Fibroblast of skin of left quadriceps (primary cell): ENCODE data around the gene TMEM231.
A peak's percentile ranks its signal among the peaks of the same experiment; 100 is the strongest.
"Not testable (repeated sequence)": the region's sequence is repeated elsewhere in the genome, so short reads cannot be mapped to it uniquely, and the experiment has no call there.

Source experiments
- DNase-seq, 2 experiments: peaks; one replicate each; pipeline ENCODE4 v3.0.0-alpha.2; 2013; ENCODE audit warnings: low read depth in 2 of 2

The TMEM231 gene

DNA sequence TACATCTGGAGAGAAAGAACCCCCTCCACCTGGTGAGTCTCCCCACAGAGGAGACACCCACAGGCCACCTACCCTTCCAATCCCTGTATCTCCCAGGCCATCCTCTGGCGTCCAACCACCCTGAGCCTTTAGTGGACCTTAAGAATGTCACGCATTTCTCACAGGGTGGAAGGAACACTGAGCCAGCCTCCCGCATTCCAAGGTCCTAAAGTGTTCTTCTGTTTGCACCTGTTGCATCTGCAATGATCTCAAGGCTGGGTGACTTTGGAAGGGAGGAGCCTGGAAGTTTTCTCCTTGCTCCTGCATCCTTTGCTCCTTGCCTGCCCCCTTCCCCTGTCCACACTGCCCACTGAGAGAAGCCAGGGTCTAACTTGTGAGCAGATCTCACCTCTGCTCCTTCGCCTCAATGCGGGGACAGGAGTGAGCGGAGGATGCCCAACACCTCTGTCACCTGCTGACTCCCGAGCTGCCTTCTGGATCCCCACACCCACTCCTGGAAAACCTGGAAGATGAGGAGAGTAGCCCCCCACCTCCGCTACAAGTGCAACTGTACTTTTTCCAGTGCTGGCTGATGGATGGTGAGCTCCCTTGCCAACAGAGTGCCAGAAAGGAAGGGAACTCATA, 23.8 kb downstream of the TMEM231 start:
- DNase-seq = no peak

DNA sequence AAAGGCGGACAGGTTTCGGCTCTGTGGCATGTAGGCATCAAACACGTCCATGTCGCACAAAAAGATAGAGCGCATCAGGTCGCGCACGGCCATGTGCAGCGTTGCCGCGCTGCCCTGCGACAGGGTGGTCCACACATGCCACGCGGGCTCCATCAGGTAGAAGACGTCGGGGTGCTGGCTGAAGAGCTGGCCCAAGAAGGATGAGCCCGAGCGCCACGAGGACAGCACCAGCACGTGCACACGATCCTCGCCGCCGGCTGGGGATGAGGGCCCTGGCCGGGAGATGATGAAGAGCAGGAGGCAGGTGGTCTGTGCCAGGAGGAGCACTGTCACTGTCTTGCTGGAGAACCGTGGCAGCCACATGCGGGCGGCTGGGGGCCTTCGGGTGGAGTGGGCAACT, 26.1 kb downstream of the TMEM231 start:
- no peak for DNase-seq

DNA sequence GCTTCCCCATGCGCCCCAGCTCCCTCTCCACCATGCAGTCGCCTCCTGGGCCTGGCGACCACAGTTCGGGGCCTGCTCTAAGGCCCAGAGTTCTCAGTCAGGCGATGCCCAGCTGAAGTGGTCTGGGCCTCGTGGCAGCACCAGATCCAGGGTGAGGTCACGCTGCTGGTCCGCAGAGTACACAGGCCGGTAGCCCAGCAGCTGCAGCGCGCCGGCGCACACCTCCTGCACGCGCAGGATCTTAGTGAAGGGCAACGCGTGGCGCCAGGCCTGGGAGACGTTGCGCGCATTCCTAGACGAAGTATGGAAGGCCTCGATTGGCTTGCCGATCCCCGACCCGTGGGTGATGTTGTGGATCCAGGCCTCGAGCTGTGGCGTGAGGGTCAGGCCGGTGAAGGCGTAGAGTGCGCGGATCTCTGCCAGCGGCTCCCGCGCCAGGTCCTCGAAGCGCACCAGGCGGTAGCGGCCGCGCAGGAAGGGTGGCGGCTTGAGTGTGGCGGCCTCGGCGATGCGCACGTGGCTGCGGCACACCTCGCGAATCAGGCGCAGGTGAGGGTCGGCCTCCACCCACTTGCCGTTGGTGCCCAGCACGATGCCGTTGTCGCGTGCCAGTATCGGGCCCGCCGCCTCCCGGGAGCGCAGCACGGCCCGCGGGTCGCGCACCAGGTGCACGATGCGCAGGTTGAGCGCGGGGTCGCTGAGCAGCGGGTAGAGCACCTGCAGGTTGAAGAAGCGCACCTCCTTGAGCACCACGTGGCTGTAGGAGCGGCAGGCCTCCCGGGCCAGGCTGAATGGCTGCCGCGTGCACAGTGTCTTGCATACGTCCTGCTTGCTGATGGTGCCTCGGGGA, 26.8 kb downstream of the TMEM231 start:
- no peak for DNase-seq

DNA sequence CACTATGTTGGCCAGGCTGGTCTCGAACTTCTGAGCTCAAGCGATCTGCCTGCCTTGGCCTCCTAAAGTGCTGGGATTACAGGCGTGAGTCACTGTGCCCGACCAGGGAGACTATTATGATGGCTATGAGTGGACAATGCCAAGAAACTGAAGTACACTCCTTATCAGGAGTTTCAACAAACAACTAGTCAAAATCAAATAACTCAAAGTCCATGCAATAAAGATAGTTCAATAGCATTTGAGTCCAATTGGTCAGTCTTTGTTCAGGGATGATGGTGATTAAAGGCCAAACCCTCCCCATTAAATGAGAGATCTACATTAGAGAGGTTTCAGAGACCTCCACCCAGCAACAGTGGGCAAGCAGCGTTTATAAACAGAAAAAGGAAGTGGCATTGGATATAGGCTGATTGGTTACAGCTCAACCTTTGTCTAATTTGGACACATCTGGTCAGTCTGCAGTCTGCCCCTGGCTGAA, 28.2 kb downstream of the TMEM231 start:
- no peak for DNase-seq

DNA sequence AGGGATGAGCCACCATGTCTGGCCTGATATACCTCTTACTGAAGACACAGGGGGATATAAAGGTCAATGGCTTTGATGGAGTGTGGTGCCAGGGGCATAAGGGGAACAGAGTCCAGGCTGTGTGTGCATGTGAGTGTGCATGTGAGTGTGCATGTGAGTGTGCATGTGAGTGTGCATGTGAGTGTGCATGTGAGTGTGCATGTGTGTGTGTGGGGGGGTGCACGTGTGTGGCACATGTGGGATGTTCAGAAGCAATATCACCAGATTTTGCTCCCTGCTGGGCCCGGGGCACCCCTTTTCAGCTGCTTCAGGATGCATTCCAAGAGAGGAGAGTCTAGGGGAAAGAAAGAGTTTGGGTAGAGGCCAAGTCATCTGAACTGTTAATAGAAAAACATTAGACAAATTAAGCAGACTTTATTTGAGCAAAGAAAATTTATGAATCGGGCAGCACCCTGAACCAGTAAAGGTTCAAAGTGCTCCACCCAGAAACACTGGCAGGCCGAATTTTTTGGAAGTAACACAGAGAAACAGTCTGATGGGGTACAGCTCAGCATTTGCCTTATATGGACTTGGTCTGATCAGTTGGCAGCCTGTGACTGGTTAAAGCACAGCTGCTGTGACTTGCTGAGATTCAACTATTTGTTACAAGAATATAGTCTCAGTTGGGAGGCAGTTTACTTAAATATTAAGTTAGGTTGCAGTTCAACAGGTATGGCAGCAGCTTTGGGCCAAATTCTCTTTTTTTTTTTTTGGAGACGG, 29.8 kb downstream of the TMEM231 start:
- DNase-seq = no peak

DNA sequence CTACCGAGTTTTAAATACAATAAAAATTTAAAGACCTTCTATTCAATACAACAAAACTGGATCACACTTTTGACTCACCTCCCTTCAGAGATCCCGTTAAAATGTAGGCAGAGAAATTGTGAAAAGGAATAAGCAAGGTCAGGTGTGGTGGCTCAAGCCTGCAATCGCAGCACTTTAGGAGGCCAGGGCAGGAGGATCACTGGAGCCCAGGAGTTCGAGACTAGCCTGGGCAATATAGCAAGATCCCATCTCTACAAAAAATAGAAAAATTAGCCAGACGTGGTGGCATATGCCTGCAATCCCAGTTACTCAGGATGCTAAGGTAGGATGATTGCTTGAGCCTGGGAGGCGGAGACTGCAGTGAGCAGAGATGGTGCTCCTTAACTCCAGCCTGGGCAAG, 36.9 kb downstream of the TMEM231 start:
- no peak for DNase-seq

DNA sequence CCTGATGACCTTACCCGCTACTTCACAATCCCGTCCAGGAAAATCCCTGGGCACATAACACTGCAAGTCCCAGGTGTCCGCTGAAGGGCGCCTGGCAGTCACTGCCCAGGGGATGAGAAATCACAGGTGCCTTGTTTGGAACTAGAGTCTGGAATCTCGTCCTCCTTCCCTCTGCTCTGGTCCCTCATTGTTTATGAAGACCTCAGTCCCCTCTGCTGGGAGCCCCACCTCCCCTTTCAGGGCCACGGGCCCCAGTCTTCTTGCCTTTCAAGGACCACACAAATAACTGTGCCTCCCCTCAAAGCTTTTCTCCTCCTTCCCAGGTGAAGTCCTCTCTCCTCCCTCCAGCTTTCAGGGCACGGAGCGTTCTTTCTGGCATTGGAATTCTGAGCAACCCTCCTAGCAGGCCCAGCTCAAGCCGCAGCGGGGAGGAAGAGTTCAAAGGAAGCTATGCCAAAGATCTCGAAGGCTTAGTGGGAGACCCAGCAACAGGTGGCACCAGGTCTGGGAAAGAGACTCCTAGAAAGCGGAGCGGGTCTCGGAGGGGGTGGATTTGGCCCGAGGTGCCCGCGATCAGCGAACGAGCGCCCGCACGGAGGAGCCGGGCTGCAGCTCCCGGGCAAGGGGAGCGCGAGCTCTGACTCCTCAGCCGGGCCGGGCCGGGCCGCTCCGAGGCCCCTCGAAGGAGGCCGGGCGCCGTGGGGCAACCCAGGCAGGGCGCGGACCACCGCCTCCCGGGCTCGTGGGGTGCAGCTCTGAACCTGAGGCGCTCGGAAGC, 39.7 kb downstream of the TMEM231 start:
- not testable (repeated sequence) for DNase-seq

DNA sequence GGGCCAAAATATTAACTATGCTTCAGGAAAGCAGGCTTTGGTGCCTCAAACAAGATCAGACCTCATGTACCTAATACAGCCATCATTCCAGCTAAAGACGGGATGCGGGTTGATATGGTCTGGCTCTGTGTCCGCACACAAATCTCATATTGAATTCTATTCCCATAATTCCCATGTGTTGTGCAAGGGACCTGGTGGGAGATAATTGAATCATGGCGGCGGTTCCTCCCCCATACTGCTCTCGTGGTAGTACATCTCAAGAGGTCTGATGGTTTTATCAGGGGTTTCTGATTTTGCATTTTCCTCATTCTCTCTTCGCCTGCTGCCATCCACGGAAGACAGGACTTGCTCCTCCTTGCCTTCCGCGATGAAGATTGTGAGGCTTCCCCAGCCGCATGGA, 41.8 kb downstream of the TMEM231 start:
- no peak for DNase-seq

DNA sequence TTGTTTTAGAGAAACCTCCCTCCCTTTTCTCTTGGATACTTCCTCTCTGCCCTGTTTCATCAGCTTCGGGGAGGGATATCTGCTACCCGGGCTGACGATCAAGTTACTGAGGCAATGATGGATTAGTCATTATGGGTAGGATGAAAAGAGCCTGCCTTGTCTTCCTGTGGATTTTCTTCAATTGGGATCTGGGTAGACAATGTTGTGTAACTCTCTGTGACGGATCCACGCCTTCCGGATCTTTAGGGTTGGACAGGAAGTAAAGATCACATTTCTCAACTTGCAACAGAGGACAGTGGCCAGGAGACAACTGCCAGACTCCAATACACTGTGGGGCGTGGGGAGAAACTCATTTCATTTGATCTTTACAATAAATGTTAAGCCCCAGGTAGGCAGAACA, 49.5 kb downstream of the TMEM231 start:
- DNase-seq = peak; percentile 54 to 59

DNA sequence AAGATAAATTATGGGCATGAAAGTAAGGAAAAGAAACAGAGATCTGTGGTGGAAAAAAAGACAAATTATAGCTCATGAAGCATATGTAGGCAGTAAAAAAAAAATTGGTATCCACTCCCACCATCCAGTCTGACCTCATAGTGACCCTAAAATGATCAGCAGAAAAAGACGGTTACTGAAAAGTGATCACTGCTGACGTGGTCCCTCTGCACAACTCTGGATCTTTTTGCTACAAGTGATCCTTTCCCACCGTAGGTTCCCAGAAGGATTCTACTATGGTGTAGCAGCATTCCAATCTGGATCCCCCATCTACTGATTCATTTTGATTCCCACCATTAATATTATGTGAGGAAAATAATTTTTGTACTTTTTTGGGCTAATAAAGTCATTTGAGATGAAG, 49.9 kb downstream of the TMEM231 start:
- no peak for DNase-seq

DNA sequence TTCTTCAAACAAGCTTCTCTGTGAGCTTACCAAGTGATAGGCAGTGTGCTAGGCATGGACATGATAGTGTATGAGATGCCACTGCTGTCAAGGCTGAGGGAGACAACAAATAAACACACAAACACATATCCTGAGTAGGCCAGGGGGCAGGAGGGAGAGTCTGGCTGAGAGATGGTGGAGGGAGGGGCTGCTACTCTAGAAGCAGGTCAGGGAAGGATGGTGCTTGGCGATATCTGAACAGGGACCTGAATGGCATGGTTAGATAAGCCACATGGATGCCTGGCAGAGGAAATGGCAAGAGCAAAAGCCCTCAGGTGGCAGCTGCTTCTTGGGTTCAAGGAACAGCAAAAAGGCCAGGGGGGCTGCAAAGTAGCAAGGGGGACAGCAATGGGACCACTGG, 52.3 kb downstream of the TMEM231 start:
- no peak for DNase-seq

DNA sequence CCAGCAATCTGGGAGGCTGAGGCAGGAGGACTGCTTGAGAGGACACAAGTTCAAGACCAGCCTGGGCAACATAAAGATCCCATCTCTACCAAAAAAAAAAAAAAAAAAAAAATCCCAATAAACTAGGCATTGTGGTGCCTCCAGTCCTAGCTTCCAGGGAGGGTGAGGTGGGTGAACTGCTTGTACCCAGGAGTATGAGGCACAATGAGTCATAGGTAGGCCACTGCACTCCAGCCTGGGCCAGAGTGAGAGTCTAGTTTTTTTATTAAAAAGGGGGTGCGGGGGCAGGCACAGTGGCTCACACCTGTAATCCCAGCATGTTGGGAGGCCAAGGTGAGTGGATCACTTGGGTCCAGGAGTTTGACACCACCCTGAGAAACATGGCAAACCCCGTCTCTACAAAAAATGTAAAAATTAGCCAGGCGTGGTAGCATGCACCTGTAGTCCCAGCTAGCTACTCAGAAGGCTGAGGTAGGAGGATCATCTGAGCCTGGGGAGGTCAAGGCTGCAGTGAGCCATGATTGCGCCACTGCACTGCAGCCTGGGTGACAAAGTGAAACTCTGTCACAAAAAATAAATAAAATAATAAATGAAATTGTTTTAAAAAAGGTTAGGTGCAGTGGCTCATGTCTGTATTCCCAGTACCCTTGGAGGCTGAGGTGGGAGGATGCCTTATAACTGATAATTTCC, 53.0 kb downstream of the TMEM231 start:
- no peak for DNase-seq

DNA sequence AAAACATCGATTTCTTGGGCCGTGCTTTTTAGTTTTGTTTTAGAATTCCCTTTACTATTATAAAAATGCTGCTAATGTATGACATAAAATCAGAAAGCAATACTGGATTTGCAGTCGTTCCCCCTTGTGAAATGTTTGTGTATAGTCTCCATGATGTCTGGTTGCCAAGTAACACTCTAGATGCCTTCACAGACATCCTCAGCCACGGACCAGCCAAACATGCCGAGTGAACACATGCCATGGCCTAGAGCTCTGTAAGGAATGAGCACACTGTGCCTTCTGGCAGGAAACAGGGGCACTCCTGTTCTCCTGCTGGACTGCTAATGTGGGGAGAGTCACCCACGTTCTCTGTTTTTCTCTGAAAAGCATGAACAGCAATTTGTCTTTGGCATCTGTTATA, 54.2 kb downstream of the TMEM231 start:
- DNase-seq = peak in 1 of 2 experiments; percentile 8

DNA sequence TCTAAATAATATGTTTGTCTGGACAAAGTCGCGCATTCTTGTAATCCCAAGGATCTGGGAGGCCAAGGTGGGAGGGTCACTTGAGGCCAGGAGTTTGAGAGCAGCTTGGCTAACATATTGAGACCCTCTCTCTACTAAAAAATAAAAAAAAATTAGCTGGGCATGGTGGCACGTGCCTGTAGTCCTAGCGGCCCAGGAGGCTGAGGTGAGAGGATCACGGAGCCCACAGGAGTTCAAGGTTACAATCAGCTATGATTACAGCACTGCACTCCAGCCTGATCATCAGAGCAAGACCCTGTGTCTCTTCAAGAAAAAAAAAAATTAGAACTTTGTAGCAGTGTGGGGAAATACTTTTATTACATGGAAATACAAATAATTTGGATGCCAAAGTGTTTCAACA, 54.7 kb downstream of the TMEM231 start:
- DNase-seq = no peak

DNA sequence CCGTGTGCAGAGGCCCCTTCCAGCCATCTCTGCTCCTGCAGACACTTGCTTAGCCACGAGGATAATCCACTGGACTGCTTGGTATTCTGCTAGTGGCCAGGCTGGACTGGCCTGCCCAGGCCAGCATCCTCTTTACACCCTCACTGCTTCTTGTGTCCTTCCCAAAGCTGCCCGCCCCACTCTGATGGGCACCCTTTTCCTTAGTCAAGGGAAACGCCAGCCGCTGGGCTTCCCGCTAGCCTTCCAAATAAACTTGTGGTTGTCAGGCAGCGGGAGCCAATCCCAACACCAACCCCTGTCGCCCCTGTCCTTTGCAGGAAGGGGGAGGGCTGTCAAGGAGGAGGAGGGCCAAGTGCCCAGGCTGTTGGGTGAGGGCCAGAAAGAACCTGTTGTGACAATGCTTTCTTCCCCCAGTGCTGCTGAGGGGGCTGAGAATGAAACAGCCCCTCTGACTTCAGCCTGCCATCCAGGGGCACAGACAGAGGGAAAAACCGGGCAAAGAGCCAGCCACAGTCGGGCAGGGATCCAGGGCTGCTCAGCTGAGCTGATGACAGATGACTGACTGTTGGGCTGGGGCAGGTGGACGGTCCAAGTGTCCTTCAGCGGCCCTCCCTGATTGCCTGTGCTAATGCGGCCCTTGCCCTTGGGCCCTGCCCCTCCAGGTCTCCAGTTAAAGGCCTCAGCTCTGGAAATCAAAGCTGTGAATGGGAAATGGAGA, 57.3 kb downstream of the TMEM231 start:
- DNase-seq = not testable (repeated sequence)

DNA sequence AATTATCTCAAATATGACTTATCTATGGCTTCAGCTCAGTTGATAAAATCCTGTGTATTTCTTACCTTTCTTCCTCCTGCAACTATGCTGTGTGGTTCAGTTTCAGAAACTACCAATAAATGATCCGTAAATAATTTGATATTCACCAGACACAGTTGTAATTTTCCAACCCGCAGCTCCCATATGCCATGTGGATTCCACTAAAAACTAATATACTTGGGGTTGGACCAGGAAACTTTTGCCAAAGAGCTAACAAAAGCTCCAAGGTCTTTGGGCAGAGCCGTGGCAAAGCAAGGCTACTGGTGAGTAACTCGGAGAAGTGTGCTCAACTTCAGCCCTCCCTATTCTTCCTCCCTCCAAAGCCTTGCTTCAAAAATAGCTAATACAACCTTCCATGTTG, 58.5 kb downstream of the TMEM231 start:
- no peak for DNase-seq

DNA sequence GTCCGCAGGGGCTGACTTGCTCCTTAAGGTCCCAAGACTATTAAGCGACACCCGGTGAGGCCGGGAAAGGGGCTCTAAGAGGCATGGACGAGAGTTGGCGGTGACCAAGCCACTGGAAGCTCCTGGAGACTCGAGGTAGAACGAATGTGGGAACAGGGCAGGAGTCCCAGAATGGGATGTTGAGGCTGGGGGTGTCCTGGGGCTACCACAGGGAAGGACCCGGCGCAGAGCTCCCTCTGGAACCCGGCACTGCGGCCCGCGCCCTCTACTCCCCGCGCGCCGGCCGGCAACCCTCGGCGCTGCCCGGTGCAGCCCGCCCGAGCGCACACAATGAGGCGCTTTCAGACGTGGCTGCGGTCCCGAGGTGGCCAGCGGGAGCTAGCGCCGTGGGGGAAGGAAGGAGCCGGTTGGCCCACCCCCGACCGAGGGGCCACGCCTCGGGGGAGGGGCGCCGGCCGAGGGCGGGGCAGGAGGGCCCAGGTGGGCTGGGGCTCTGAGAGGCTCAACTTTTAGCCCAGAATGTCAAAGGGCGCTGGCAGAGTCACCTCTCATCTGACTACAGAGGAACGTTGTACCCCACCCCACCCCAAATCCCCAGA, 60.9 kb downstream of the TMEM231 start, which contains the start of gene CHST6:
TSS of gene CHST6 (minus strand) at position 366 of the 599 bp plus-strand sequence. CDS start 15,613 bp downstream, outside the sequence.
- peak in 1 of 2 experiments; percentile 8 for DNase-seq

DNA sequence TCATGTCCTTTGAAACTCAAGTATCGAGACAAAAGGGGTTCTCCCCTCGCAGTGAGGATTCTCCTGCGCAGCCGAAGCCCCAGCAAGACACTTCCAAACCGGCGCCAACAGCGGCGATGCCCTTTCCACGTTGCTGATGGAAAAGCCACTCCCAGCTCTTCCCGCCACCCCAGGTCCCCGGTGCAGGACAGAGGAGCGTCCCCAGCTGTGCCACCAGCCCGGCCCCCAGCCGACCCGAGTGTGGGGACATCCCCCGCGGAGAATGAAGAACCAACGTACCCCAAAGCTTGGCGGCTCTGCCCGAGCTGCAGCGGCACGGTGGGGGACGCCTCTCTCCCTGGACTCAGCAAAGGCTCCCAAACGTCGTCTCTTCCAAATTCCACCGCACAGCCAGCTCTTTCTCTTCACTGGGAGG, 61.4 kb downstream of the TMEM231 start:
- DNase-seq = no peak

DNA sequence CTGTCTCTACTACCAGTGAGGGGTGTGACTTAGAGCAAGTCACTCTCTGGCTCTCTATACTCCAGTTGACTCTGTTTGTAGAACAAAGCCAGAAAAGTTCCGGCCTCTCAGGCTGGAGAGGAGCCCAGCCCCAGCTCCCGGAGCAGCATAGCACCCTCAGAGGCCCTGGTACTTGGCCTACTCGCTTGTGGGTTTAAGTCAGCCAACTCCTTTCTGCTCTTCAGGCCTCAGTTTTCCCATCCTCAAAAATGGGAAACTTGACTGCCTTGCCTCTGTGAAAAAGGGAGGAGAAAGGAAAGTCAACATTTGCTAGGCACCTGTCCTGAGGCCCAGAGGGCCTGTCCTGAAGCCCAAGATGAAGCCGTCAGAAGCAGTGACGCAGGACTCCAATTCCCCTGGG, 61.9 kb downstream of the TMEM231 start:
- DNase-seq = no peak

DNA sequence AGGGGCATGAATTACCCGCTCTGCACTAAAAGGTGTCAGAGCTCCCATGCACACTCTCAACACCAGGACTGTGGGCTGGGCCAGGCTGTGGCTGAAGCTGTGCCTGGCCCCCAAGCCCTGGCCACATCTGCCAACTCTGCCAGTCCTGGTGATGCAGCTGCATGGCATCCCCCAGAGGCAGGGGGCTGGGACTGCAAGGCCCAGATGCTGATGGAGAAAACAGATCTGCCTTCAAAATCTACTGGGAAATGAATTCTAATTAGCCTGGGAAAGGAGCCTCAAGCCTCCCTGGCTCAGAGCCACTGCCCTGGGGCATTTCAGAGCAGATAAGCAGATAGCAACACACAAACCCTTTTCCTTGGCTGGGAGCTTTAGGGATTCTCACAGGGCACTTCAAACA, 64.2 kb downstream of the TMEM231 start:
- no peak for DNase-seq
